HEK293T (cell line): ENCODE measurements around the gene PBX4.
"Not testable (repeated sequence)": the region's sequence is repeated elsewhere in the genome, so short reads cannot be mapped to it uniquely, and the experiment has no call there.

Source experiments
- BHLHE40 ChIP-seq: fragments of 450-650 bp; IDR thresholded peaks from 2 replicates; pipeline ENCODE4 v1.6.1; 2016; ENCODE audit warnings: mild to moderate bottlenecking, moderate library complexity, borderline replicate concordance
- CTBP1 ChIP-seq: fragments of 450-650 bp; IDR thresholded peaks from 2 replicates; pipeline ENCODE4 v1.6.1; 2016; ENCODE audit warnings: borderline replicate concordance
- FOXA1 ChIP-seq: fragments of 450-650 bp; IDR thresholded peaks from 2 replicates; pipeline ENCODE4 v1.6.1; 2016; ENCODE audit warnings: mild to moderate bottlenecking
- FOXK2 ChIP-seq: fragments of 450-650 bp; IDR thresholded peaks from 2 replicates; pipeline ENCODE4 v1.6.1; 2016; ENCODE audit warnings: mild to moderate bottlenecking
- FOXM1 ChIP-seq: fragments of 450-650 bp; IDR thresholded peaks from 2 replicates; pipeline ENCODE4 v1.6.1; 2017; ENCODE audit warnings: mild to moderate bottlenecking, borderline replicate concordance
- L3MBTL2 ChIP-seq: fragments of 450-650 bp; conservative IDR thresholded peaks from 2 replicates; pipeline ENCODE4 v1.6.1; 2016; ENCODE audit warnings: mild to moderate bottlenecking
- LEF1 ChIP-seq: fragments of 450-650 bp; IDR thresholded peaks from 2 replicates; pipeline ENCODE4 v1.6.1; 2017; ENCODE audit warnings: mild to moderate bottlenecking, borderline replicate concordance
- NFRKB ChIP-seq: fragments of 450-650 bp; IDR thresholded peaks from 2 replicates; pipeline ENCODE4 v1.6.1; 2016; ENCODE audit warnings: mild to moderate bottlenecking, moderate library complexity
- SP1 ChIP-seq: fragments of 450-650 bp; IDR thresholded peaks from 2 replicates; pipeline ENCODE4 v1.6.1; 2017
- SUZ12 ChIP-seq: fragments of 450-650 bp; IDR thresholded peaks from 2 replicates; pipeline ENCODE4 v1.6.1; 2016; ENCODE audit warnings: mild to moderate bottlenecking
- TARDBP ChIP-seq: fragments of 450-650 bp; IDR thresholded peaks from 2 replicates; pipeline ENCODE4 v1.6.1; 2016
- ZNF384 ChIP-seq: fragments of 450-650 bp; IDR thresholded peaks from 2 replicates; pipeline ENCODE4 v1.6.1; 2016
- TF ChIP-seq, protein P1 (sequence below): fragments of 450-650 bp; IDR thresholded peaks from 2 replicates; pipeline ENCODE4 v1.6.1; 2016

GRCh38 chr19:19606686-19607085 lies 11.8 kb downstream of the PBX4 start:
- TF ChIP-seq SP1, FOXM1, L3MBTL2, SUZ12, NFRKB, FOXK2, BHLHE40, ZNF384, TARDBP, FOXA1, LEF1, CTBP1: not testable (repeated sequence)
- TF ChIP-seq, protein P1, sequence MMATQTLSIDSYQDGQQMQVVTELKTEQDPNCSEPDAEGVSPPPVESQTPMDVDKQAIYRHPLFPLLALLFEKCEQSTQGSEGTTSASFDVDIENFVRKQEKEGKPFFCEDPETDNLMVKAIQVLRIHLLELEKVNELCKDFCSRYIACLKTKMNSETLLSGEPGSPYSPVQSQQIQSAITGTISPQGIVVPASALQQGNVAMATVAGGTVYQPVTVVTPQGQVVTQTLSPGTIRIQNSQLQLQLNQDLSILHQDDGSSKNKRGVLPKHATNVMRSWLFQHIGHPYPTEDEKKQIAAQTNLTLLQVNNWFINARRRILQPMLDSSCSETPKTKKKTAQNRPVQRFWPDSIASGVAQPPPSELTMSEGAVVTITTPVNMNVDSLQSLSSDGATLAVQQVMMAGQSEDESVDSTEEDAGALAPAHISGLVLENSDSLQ, result not testable (repeated sequence)
